ENCODE results near the gene RAB6B.

Gene RAB6B

DNA sequence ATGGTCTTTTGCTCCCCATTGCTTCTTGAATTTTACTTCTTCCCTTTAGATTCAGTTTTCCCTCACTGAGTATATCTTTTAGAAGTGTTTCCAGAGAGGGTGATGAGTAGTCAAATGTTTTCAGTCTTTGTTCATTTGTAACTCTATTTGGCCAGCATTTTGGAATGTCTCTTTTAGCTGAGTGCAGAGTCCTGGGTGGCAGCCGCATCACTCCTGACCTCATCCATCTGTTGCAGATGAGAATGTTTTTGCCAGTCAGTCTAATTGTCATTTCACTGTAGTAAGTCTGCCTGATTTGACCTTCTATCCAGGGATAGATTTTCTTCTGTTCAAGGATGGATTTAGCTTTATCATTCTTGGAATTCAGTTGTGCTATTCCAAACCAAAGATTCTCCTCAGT, 82.8 kb downstream of the RAB6B start:
- no peak for TF ChIP-seq TCF4 (CRISPR knock-in tag; IDR thresholded peaks at IDR 0.05; ENCODE audit: borderline replicate concordance)
- TF ChIP-seq BACH2 (CRISPR knock-in tag; IDR thresholded peaks at IDR 0.05; ENCODE audit: borderline replicate concordance), result no peak
- no peak for TF ChIP-seq GLIS3 (CRISPR knock-in tag; IDR thresholded peaks at IDR 0.05)
- no peak for TF ChIP-seq ZNF70 (CRISPR knock-in tag; IDR thresholded peaks at IDR 0.05)
- no peak for TF ChIP-seq ZFP30 (CRISPR knock-in tag; IDR thresholded peaks at IDR 0.05)
- TF ChIP-seq, protein P1, sequence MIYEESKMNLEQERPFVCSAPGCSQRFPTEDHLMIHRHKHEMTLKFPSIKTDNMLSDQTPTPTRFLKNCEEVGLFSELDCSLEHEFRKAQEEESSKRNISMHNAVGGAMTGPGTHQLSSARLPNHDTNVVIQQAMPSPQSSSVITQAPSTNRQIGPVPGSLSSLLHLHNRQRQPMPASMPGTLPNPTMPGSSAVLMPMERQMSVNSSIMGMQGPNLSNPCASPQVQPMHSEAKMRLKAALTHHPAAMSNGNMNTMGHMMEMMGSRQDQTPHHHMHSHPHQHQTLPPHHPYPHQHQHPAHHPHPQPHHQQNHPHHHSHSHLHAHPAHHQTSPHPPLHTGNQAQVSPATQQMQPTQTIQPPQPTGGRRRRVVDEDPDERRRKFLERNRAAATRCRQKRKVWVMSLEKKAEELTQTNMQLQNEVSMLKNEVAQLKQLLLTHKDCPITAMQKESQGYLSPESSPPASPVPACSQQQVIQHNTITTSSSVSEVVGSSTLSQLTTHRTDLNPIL (CRISPR knock-in tag; IDR thresholded peaks at IDR 0.05; ENCODE audit: low read depth), result no peak
- no peak for TF ChIP-seq TOX (CRISPR knock-in tag; IDR thresholded peaks at IDR 0.05; ENCODE audit: borderline replicate concordance)
- TF ChIP-seq, protein P2, sequence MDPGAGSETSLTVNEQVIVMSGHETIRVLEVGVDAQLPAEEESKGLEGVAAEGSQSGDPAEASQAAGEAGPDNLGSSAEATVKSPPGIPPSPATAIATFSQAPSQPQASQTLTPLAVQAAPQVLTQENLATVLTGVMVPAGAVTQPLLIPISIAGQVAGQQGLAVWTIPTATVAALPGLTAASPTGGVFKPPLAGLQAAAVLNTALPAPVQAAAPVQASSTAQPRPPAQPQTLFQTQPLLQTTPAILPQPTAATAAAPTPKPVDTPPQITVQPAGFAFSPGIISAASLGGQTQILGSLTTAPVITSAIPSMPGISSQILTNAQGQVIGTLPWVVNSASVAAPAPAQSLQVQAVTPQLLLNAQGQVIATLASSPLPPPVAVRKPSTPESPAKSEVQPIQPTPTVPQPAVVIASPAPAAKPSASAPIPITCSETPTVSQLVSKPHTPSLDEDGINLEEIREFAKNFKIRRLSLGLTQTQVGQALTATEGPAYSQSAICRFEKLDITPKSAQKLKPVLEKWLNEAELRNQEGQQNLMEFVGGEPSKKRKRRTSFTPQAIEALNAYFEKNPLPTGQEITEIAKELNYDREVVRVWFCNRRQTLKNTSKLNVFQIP (CRISPR knock-in tag; IDR thresholded peaks at IDR 0.05; ENCODE audit: borderline replicate concordance, low read depth), result no peak
- TF ChIP-seq, protein P3, sequence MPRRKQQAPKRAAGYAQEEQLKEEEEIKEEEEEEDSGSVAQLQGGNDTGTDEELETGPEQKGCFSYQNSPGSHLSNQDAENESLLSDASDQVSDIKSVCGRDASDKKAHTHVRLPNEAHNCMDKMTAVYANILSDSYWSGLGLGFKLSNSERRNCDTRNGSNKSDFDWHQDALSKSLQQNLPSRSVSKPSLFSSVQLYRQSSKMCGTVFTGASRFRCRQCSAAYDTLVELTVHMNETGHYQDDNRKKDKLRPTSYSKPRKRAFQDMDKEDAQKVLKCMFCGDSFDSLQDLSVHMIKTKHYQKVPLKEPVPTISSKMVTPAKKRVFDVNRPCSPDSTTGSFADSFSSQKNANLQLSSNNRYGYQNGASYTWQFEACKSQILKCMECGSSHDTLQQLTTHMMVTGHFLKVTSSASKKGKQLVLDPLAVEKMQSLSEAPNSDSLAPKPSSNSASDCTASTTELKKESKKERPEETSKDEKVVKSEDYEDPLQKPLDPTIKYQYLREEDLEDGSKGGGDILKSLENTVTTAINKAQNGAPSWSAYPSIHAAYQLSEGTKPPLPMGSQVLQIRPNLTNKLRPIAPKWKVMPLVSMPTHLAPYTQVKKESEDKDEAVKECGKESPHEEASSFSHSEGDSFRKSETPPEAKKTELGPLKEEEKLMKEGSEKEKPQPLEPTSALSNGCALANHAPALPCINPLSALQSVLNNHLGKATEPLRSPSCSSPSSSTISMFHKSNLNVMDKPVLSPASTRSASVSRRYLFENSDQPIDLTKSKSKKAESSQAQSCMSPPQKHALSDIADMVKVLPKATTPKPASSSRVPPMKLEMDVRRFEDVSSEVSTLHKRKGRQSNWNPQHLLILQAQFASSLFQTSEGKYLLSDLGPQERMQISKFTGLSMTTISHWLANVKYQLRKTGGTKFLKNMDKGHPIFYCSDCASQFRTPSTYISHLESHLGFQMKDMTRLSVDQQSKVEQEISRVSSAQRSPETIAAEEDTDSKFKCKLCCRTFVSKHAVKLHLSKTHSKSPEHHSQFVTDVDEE (CRISPR knock-in tag; IDR thresholded peaks at IDR 0.05), result no peak
- TF ChIP-seq, protein P4, sequence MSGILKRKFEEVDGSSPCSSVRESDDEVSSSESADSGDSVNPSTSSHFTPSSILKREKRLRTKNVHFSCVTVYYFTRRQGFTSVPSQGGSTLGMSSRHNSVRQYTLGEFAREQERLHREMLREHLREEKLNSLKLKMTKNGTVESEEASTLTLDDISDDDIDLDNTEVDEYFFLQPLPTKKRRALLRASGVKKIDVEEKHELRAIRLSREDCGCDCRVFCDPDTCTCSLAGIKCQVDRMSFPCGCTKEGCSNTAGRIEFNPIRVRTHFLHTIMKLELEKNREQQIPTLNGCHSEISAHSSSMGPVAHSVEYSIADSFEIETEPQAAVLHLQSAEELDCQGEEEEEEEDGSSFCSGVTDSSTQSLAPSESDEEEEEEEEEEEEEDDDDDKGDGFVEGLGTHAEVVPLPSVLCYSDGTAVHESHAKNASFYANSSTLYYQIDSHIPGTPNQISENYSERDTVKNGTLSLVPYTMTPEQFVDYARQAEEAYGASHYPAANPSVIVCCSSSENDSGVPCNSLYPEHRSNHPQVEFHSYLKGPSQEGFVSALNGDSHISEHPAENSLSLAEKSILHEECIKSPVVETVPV (CRISPR knock-in tag; IDR thresholded peaks at IDR 0.05), result no peak
- no peak for TF ChIP-seq ZFP3 (CRISPR knock-in tag; IDR thresholded peaks at IDR 0.05)
- no peak for TF ChIP-seq ZNF565 (CRISPR knock-in tag; conservative IDR thresholded peaks at IDR 0.05; ENCODE audit: low read depth)
- no peak for TF ChIP-seq CSDC2 (CRISPR knock-in tag; IDR thresholded peaks at IDR 0.05)
- no peak for TF ChIP-seq ESRRG (CRISPR knock-in tag; IDR thresholded peaks at IDR 0.05)
- no peak for TF ChIP-seq RARB (CRISPR knock-in tag; IDR thresholded peaks at IDR 0.05)
- TF ChIP-seq ZNF8 (CRISPR knock-in tag; IDR thresholded peaks at IDR 0.05), result no peak
- TF ChIP-seq OSR1 (CRISPR knock-in tag; IDR thresholded peaks at IDR 0.05), result no peak
- no peak for TF ChIP-seq ARNTL (CRISPR knock-in tag; IDR thresholded peaks at IDR 0.05; ENCODE audit: borderline replicate concordance, low read depth)
- no peak for TF ChIP-seq ISL1 (CRISPR knock-in tag; IDR thresholded peaks at IDR 0.05)
- TF ChIP-seq, protein P5, sequence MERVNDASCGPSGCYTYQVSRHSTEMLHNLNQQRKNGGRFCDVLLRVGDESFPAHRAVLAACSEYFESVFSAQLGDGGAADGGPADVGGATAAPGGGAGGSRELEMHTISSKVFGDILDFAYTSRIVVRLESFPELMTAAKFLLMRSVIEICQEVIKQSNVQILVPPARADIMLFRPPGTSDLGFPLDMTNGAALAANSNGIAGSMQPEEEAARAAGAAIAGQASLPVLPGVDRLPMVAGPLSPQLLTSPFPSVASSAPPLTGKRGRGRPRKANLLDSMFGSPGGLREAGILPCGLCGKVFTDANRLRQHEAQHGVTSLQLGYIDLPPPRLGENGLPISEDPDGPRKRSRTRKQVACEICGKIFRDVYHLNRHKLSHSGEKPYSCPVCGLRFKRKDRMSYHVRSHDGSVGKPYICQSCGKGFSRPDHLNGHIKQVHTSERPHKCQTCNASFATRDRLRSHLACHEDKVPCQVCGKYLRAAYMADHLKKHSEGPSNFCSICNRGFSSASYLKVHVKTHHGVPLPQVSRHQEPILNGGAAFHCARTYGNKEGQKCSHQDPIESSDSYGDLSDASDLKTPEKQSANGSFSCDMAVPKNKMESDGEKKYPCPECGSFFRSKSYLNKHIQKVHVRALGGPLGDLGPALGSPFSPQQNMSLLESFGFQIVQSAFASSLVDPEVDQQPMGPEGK (CRISPR knock-in tag; IDR thresholded peaks at IDR 0.05; ENCODE audit: borderline replicate concordance), result no peak
- ATAC-seq, result no peak

DNA sequence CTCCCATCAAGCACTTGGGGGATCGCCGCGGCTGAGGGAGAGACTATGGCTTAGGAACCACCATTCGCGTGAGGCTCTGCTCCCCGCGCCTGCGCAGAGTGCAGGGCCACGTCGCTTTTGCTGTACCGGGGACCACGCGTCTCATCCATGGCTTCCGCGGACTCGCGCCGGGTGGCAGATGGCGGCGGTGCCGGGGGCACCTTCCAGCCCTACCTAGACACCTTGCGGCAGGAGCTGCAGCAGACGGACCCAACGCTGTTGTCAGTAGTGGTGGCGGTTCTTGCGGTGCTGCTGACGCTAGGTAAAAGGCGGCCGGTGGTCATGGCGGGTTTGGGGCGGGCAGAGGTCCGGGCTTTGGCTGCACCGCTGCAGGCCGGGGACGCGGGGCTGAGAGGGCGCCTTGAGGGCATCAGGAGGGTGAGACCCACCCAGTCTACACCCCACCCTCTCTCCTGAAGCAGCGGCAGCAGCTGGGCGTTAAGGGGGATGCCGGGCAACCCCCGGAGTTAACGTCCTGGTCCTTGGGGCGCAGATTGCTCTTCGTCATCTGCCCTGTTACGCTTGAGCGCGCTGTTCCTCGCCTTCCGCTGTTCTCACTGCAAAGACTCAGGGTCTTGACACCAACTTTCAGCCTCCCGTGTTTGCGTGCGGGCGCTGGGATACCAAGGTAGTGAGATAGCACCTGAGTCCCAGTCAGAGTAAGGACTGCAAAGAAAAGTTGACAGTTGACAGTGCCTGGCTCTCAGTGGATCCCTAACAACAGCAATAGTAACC, 89.8 kb downstream of the RAB6B start, which contains the start of gene SRPRB:
SRPRB (plus strand) TSS at position 114 of the 774 bp plus-strand sequence; CDS start at position 148, 34 bp downstream.
- ATAC-seq, result peak; percentile 100
- no peak for TF ChIP-seq PPARA (CRISPR knock-in tag; IDR thresholded peaks at IDR 0.05; ENCODE audit: borderline replicate concordance)
- no peak for TF ChIP-seq TCF4 (CRISPR knock-in tag; IDR thresholded peaks at IDR 0.05; ENCODE audit: borderline replicate concordance)
- TF ChIP-seq ZFP30 (CRISPR knock-in tag; IDR thresholded peaks at IDR 0.05), result no peak
- TF ChIP-seq, protein P3 (CRISPR knock-in tag; IDR thresholded peaks at IDR 0.05), result no peak
- TF ChIP-seq, protein P4 (CRISPR knock-in tag; IDR thresholded peaks at IDR 0.05), result no peak
- no peak for TF ChIP-seq ZC3H10 (CRISPR knock-in tag; IDR thresholded peaks at IDR 0.05)
- TF ChIP-seq BACH2 (CRISPR knock-in tag; IDR thresholded peaks at IDR 0.05; ENCODE audit: borderline replicate concordance), result no peak
- TF ChIP-seq, protein P2 (CRISPR knock-in tag; IDR thresholded peaks at IDR 0.05; ENCODE audit: borderline replicate concordance, low read depth), result no peak
- no peak for TF ChIP-seq RARB (CRISPR knock-in tag; IDR thresholded peaks at IDR 0.05)

All from SK-N-SH treated with all-trans-retinoic acid at 6 μM for 48 hours (cell line).